ENCODE measurements around the gene SLC15A4. TPM values are rescaled to one million over a fixed set of nuclear protein-coding genes. Genes with fewer than 3 reads are reported as not detected.

The SLC15A4 gene
- total RNA-seq, 1 experiment from 2014 or later, result 20.6 TPM

GRCh38 chr12:128857133-128857763 lies 33.5 kb upstream of the SLC15A4 start:
- Histone ChIP-seq H4K20me1 (ENCODE audit: insufficient read depth) (no peaks in the 10 kb centered on the region), H3K27ac (ENCODE audit: low read depth, low read length) (no peak overlapping the region), H3K36me3 (ENCODE audit: control insufficient read depth in 1 of 2, insufficient read depth in 2 of 2, low read length in 2 of 2) (no peaks in the 10 kb centered on the region), H3K79me2 (ENCODE audit: insufficient read depth, low read length) (no peaks in the 10 kb centered on the region), H3K4me2 (ENCODE audit: low read length) (no peak overlapping the region), H3K9me3 (ENCODE audit: control insufficient read depth in 1 of 2, insufficient read depth in 1 of 2, low read depth in 1 of 2, low read length in 2 of 2) (no peaks in the 10 kb centered on the region), H3K9ac (ENCODE audit: low read length) (no peak overlapping the region), H2AFZ (ENCODE audit: low read depth, low read length, poor library complexity, severe bottlenecking) (no peak overlapping the region), H3K4me1 (ENCODE audit: control insufficient read depth in 1 of 2, insufficient read depth in 2 of 2, low read length in 2 of 2) (no peaks in the 10 kb centered on the region), H3K9me2 (ENCODE audit: insufficient read depth) (no peaks in the 10 kb centered on the region), H3K4me3 (replicated peaks in 1 of 2; ENCODE audit: low read depth in 1 of 2, low read length in 2 of 2) (no peak overlapping the region), H3K27me3 (ENCODE audit: insufficient read depth, low read length) (no peaks in the 10 kb centered on the region)
- BruUV-seq (replicated peaks), result no TSS peak
- ATAC-seq (no peak), DNase-seq (ENCODE audit: low read depth, low spot score) (no peak)
- TF ChIP-seq CTCF (IDR thresholded peaks at IDR 0.05 in 2 of 3, conservative IDR thresholded peaks at IDR 0.05 in 1 of 3; ENCODE audit: borderline replicate concordance in 1 of 3, insufficient read depth in 1 of 3, low read depth in 2 of 3, low read length in 2 of 3), result no peak
- no peak for TF ChIP-seq EZH2phosphoT487 (IDR thresholded peaks at IDR 0.05; ENCODE audit: borderline replicate concordance)
- TF ChIP-seq YY1 (IDR thresholded peaks at IDR 0.05; ENCODE audit: extremely low read depth, insufficient replicate concordance, low read depth, low read length), result no peak
- TF ChIP-seq CEBPB (IDR thresholded peaks at IDR 0.05; ENCODE audit: low read depth), result no peak
- no peak for TF ChIP-seq MAX (IDR thresholded peaks at IDR 0.05)
- no peak for TF ChIP-seq CBX3 (IDR thresholded peaks at IDR 0.05; ENCODE audit: low read depth)
- no peak for TF ChIP-seq TCF7L2 (IDR thresholded peaks at IDR 0.05; ENCODE audit: borderline replicate concordance, extremely low read depth, insufficient read depth, insufficient read length)
- TF ChIP-seq SP1 (IDR thresholded peaks at IDR 0.05; ENCODE audit: low read depth), result no peak
- no peak for TF ChIP-seq POLR2A (IDR thresholded peaks at IDR 0.05; ENCODE audit: borderline replicate concordance, extremely low read depth, insufficient read depth, insufficient read length)
- no peak for TF ChIP-seq REST (IDR thresholded peaks at IDR 0.05; ENCODE audit: low read depth)
- no peak for TF ChIP-seq FOSL1 (IDR thresholded peaks at IDR 0.05; ENCODE audit: low read depth)
- no peak for TF ChIP-seq JUND (IDR thresholded peaks at IDR 0.05)
- CTCF ChIA-PET, result no interaction called here
- POLR2A ChIA-PET, result no interaction called here
- intact Hi-C loops (cut with micrococcal nuclease), result no loop called here
- RAD21 ChIA-PET (ENCODE audit: low non-redundant PET in 1 of 2, low total read pairs in 2 of 2, uncharacterized antibody in 2 of 2, unreplicated experiment in 2 of 2), result no interaction called here
